Osteoblast (primary cell): Measurements from ENCODE around the gene PSAP. TPM values are rescaled to one million over a fixed set of nuclear protein-coding genes. Genes with fewer than 3 reads are reported as not detected.

Source experiments
- DNase-seq: peaks from one replicate; pipeline ENCODE4 v3.0.0; 2011; ENCODE audit warnings: low spot score, mixed read lengths; ENCODE audit not compliant: insufficient read length; ENCODE audit errors: missing footprints
- H2AFZ ChIP-seq: 2 replicates; pipeline ENCODE4 v1.6.0; 2011; ENCODE audit warnings: mild to moderate bottlenecking, low read length
- H3K27ac ChIP-seq: 2 replicates; pipeline ENCODE4 v1.5.1; 2011; ENCODE audit warnings: mild to moderate bottlenecking, low read depth, low read length, moderate library complexity
- H3K27me3 ChIP-seq: 2 replicates; pipeline ENCODE4 v1.6.0; 2012; ENCODE audit warnings: mild to moderate bottlenecking, control low read depth, inconsistent platforms, low read length, moderate library complexity; ENCODE audit not compliant: insufficient read depth
- H3K36me3 ChIP-seq: 2 replicates; pipeline ENCODE4 v1.5.1; 2011; ENCODE audit warnings: mild to moderate bottlenecking, low read length, control low read depth, moderate library complexity; ENCODE audit not compliant: insufficient read depth
- H3K4me1 ChIP-seq: 2 replicates; pipeline ENCODE4 v1.5.1; 2011; ENCODE audit warnings: mild to moderate bottlenecking, low read length, control low read depth, moderate library complexity; ENCODE audit not compliant: insufficient read depth
- H3K4me2 ChIP-seq: 2 replicates; pipeline ENCODE4 v1.6.0; 2011; ENCODE audit warnings: mild to moderate bottlenecking, low read length; ENCODE audit not compliant: insufficient read depth
- H3K4me3 ChIP-seq: fragments of 200-600 bp; sonication (generic); 3 replicates; pipeline ENCODE4 v1.5.1; 2012; ENCODE audit warnings: mild to moderate bottlenecking, low read length, inconsistent platforms; ENCODE audit not compliant: insufficient read depth
- H3K79me2 ChIP-seq: 2 replicates; pipeline ENCODE4 v1.6.0; 2012; ENCODE audit warnings: mild to moderate bottlenecking, low read length, control low read depth, inconsistent platforms; ENCODE audit not compliant: insufficient read depth
- H3K9me3 ChIP-seq: 2 replicates; pipeline ENCODE4 v1.5.1; 2011; ENCODE audit warnings: low read depth, low read length, control low read depth
- H4K20me1 ChIP-seq: 2 replicates; pipeline ENCODE4 v1.6.0; 2012; ENCODE audit warnings: mild to moderate bottlenecking, low read length, control low read depth; ENCODE audit not compliant: insufficient read depth
- total RNA-seq: library from RNA; depleted of rRNA; stranded (reverse); fragments of >200 nt; gene quantifications from 2 replicates; pipeline ENCODE4 v1.2.3, GENCODE V29; 2012
- TF ChIP-seq, protein P1 (sequence below): IDR thresholded peaks from 2 replicates; pipeline ENCODE4 v1.5.1; 2011; ENCODE audit warnings: mild to moderate bottlenecking, low read depth, low read length, moderate library complexity; ENCODE audit errors: extremely low read depth

PSAP gene
- total RNA-seq, 1 donor, result 1,391 TPM

GRCh38 chr10:71829171-71829570 is 21.9 kb downstream of the PSAP start:
- TF ChIP-seq, protein P1, sequence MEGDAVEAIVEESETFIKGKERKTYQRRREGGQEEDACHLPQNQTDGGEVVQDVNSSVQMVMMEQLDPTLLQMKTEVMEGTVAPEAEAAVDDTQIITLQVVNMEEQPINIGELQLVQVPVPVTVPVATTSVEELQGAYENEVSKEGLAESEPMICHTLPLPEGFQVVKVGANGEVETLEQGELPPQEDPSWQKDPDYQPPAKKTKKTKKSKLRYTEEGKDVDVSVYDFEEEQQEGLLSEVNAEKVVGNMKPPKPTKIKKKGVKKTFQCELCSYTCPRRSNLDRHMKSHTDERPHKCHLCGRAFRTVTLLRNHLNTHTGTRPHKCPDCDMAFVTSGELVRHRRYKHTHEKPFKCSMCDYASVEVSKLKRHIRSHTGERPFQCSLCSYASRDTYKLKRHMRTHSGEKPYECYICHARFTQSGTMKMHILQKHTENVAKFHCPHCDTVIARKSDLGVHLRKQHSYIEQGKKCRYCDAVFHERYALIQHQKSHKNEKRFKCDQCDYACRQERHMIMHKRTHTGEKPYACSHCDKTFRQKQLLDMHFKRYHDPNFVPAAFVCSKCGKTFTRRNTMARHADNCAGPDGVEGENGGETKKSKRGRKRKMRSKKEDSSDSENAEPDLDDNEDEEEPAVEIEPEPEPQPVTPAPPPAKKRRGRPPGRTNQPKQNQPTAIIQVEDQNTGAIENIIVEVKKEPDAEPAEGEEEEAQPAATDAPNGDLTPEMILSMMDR, result no peak
- peaks cover 52% of the 10 kb centered on the region for H3K79me2 ChIP-seq
- H3K4me3 ChIP-seq, result no peak overlapping the region
- H3K36me3 ChIP-seq, result peaks cover 73% of the 10 kb centered on the region
- no peak overlapping the region for H3K4me2 ChIP-seq
- no peaks in the 10 kb centered on the region for H3K27me3 ChIP-seq
- H3K27ac ChIP-seq, result no peak overlapping the region
- H3K9me3 ChIP-seq, result no peaks in the 10 kb centered on the region
- no peak overlapping the region for H2AFZ ChIP-seq
- DNase-seq, result no peak
- H4K20me1 ChIP-seq, result peaks cover 67% of the 10 kb centered on the region
- peaks cover 8% of the 10 kb centered on the region for H3K4me1 ChIP-seq

DNA sequence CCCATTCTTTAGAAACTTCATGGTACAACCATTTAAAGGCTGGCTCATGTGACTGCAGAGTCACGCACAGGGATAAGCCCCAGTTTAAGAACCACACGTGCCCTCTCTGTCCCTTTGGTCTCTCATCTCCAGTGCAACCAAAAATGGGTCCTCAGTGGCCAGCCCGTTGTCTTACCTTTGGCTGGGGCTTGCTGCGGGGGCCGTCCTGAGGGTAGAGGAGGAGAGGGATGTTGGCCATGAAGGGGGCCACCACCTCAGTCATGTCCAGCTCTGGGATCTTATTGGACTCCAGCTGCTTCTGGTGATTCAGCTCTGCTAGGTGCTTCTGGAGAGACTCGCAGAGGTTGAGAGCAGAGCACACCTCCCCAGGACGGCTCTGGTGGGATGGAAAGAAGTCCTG is 22.3 kb downstream of the PSAP start:
- H2AFZ ChIP-seq, result no peak overlapping the region
- no peaks in the 10 kb centered on the region for H3K9me3 ChIP-seq
- TF ChIP-seq, protein P1, result no peak
- H3K36me3 ChIP-seq, result peaks cover 74% of the 10 kb centered on the region
- no peaks in the 10 kb centered on the region for H3K27me3 ChIP-seq
- peaks cover 47% of the 10 kb centered on the region for H3K79me2 ChIP-seq
- DNase-seq, result no peak
- H3K4me3 ChIP-seq, result no peak overlapping the region
- H3K27ac ChIP-seq, result no peak overlapping the region
- H3K4me2 ChIP-seq, result no peak overlapping the region
- H3K4me1 ChIP-seq, result peaks cover 8% of the 10 kb centered on the region
- peaks cover 63% of the 10 kb centered on the region for H4K20me1 ChIP-seq

GRCh38 chr10:71827852-71828251 is 23.2 kb downstream of the PSAP start:
- no peak for DNase-seq
- H4K20me1 ChIP-seq, result peaks cover 61% of the 10 kb centered on the region
- TF ChIP-seq, protein P1, result no peak
- H3K27me3 ChIP-seq, result no peaks in the 10 kb centered on the region
- no peak overlapping the region for H3K27ac ChIP-seq
- no peaks in the 10 kb centered on the region for H3K9me3 ChIP-seq
- H2AFZ ChIP-seq, result no peak overlapping the region
- no peak overlapping the region for H3K4me3 ChIP-seq
- H3K79me2 ChIP-seq, result peaks cover 43% of the 10 kb centered on the region
- H3K36me3 ChIP-seq, result peaks cover 82% of the 10 kb centered on the region
- H3K4me2 ChIP-seq, result no peak overlapping the region
- peaks cover 8% of the 10 kb centered on the region for H3K4me1 ChIP-seq

DNA sequence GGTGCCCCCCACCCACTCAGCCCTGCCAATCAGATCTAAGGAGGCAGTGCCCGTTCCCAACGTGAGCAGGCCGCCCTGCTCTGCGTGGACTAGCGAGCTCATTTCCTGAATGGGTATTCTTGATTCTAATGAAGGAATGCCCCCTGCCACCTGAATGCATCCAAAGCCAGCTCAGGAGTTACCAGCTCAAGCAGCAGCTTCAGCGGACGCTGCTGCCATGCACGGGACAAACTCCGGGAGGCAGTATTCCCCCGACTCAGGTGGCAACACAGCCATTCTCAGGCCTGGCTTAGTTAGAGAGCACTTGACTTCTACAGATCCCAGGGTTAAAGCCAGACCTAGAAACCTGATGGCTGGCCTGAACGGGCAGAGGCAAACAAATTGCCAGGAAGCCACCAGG is 25.8 kb downstream of the PSAP start:
- H3K9me3 ChIP-seq, result no peaks in the 10 kb centered on the region
- no peak overlapping the region for H3K4me3 ChIP-seq
- TF ChIP-seq, protein P1, result peak; percentile 5
- H3K4me1 ChIP-seq, result no peaks in the 10 kb centered on the region
- H3K4me2 ChIP-seq, result no peak overlapping the region
- H3K27ac ChIP-seq, result no peak overlapping the region
- H3K27me3 ChIP-seq, result no peaks in the 10 kb centered on the region
- peaks cover 45% of the 10 kb centered on the region for H4K20me1 ChIP-seq
- H2AFZ ChIP-seq, result no peak overlapping the region
- DNase-seq, result no peak
- H3K36me3 ChIP-seq, result peaks cover 85% of the 10 kb centered on the region
- peaks cover 21% of the 10 kb centered on the region for H3K79me2 ChIP-seq
